ENCODE results near the gene CRCP. TPM values are rescaled to one million over a fixed set of nuclear protein-coding genes. Genes with fewer than 3 reads are reported as not detected.
A peak's percentile ranks its signal among the peaks of the same experiment; 100 is the strongest.
"Not testable (repeated sequence)": the region's sequence is repeated elsewhere in the genome, so short reads cannot be mapped to it uniquely, and the experiment has no call there.

Gene CRCP
- 10 to 100 TPM; 24.5 to 27.2 TPM for total RNA-seq

DNA sequence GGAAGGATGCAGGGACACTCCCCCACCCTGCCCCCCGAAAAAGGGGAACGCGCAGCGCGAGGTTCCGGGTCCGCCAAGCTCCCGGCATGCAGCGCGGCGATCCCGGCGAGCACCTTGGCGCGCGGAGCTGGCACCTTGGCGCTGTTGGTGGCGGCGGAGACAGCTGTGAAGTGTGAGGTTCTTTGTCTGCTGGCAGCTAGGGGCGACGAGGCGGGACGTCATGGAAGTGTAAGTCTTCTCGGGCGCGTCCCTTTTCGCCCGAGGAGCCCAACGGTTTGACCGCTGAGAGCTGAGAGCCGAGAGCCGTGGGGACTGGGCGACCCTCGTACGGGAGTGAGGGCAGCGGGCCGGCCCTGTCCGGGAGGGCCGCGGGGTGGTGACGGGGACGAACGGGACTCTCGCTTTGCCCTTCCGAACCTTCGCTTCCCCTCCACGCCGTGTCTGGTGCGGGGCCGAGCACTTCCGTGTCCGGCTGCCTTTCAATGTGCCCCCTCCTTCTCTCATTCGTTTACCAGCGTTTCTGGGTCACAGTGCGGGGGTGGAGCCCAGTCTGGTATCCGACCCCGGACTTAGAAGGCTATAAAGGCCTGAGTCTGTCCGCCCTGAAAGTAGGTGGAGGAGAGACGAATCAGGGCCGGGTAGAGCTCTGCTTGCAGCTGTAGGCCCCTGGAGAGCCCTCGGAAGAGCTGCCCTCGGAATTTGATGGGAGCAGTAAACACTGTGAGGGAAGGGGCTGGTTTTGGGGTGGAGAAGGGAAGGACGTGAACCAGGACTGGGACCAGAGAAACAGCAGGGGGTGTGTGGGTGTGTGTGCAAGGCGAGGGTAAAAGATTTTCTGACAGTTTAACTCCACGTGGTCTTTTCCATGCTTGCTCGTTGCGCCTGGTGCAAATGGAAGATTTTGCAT, at the start of gene CRCP:
TSS of gene CRCP (plus strand) at position 105 of the 907 bp plus-strand sequence. CDS start at position 221, 116 bp downstream.
- ATAC-seq: peak; percentile 91
- H3K4me3 Mint-ChIP-seq: peak within 1 kb of the TSS; percentile 95
- H3K4me1 Mint-ChIP-seq: peaks cover 39% of the 10 kb centered on the region
- peaks cover 19% of the 10 kb centered on the region for H3K36me3 Mint-ChIP-seq (ENCODE audit: low read depth)
- ChIA-PET POLR2A (interaction anchor here (0.6 to 0.7 kb wide), 3 partner anchors 44 to 418 kb away, joined by 4 to 5 read pairs (median 4); no protein-coding TSS in a partner anchor), CTCF (interaction anchor here (0.7 to 1.4 kb wide), 5 partner anchors 10 to 392 kb away, joined by 3 to 5 read pairs (median 3); no protein-coding TSS in a partner anchor)
- H3K27me3 Mint-ChIP-seq: no peaks in the 10 kb centered on the region
- no peaks in the 10 kb centered on the region for H3K9me3 Mint-ChIP-seq (ENCODE audit: low read depth)
- intact Hi-C loops (cut with DNase I, micrococcal nuclease): loop anchor here (1.0 to 10.0 kb wide), 10 partner anchors 15 to 743 kb away; partner anchors contain the start of genes ASL (in 2 of the 2), TPST1 (in 1 of the 2), VKORC1L1 (in 1 of the 2) and ZNF92 (in 1 of the 2)
- peak within 1 kb of the TSS; percentile 98 for H3K27ac Mint-ChIP-seq
- DNase-seq: peak; percentile 91

DNA sequence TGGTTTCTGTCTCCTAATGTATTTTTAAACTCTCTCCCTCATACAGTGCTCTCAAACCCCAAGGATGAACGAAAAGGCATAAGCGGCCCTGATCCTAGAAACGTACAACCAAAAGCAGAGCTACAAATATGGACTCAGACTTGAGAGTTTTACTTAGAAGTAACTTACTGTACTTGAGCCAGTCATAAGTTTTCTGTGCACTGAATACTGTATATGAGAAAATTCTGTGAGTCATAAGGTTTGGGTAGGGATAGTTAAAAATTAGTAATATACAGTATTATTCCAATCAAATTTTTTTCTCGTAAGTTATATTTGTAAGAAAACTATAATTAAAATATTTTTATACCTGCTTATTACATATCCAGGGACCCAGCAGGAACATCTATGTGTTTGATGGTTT, 44.9 kb upstream of the CRCP start:
- no peaks in the 10 kb centered on the region for H3K36me3 Mint-ChIP-seq (ENCODE audit: low read depth)
- ATAC-seq (no peak), DNase-seq (no peak)
- H3K27ac Mint-ChIP-seq: no peak overlapping the region
- H3K27me3 Mint-ChIP-seq: no peaks in the 10 kb centered on the region
- no peaks in the 10 kb centered on the region for H3K4me1 Mint-ChIP-seq
- intact Hi-C loops (cut with DNase I, micrococcal nuclease): no loop called here
- CTCF ChIA-PET: interaction anchor here (1.0 kb wide), 1 partner anchor 46 kb away, joined by 3 read pairs; no protein-coding TSS in a partner anchor
- no peaks in the 10 kb centered on the region for H3K9me3 Mint-ChIP-seq (ENCODE audit: low read depth)
- H3K4me3 Mint-ChIP-seq: no peak overlapping the region
- POLR2A ChIA-PET: interaction anchor here (0.6 kb wide), 1 partner anchor 96 kb away, joined by 3 read pairs; no protein-coding TSS in a partner anchor

- no peaks in the 10 kb centered on the region for H3K36me3 Mint-ChIP-seq (ENCODE audit: low read depth)
- ChIA-PET CTCF (interaction anchor here (1.0 kb wide), 1 partner anchor 46 kb away, joined by 3 read pairs; no protein-coding TSS in a partner anchor), POLR2A (interaction anchor here (0.6 kb wide), 1 partner anchor 96 kb away, joined by 3 read pairs; no protein-coding TSS in a partner anchor)
- no peaks in the 10 kb centered on the region for H3K9me3 Mint-ChIP-seq (ENCODE audit: low read depth)
- H3K27ac Mint-ChIP-seq: no peak overlapping the region
- ATAC-seq: no peak
- no peaks in the 10 kb centered on the region for H3K27me3 Mint-ChIP-seq
- no peak overlapping the region for H3K4me3 Mint-ChIP-seq
- intact Hi-C loops (cut with DNase I, micrococcal nuclease): no loop called here
- peaks cover under 1% of the 10 kb centered on the region for H3K4me1 Mint-ChIP-seq
- no peak for DNase-seq
Observed at GRCh38 chr7:66070222-66070621, 44.4 kb upstream of the CRCP start.

DNA sequence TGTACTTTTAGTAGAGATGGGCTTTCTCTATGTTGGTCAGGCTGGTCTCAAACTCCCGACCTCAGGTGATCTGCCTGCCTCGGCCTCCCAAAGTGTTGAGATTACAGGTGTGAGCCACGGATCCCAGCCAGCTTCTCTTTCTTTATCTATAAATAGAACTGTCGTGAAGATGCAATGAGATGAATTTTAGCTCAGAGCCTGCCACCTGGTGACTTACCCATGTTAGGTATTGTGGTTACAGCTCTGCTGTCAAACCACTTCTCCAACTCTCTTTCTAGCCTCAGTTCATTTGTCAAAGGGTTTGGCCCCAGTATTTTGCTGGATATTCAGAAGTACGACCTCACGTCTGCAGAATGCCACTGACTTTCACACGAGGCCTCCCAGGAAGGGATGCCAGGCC, 42.4 kb upstream of the CRCP start:
- H3K9me3 Mint-ChIP-seq (ENCODE audit: low read depth); H3K27ac Mint-ChIP-seq; H3K36me3 Mint-ChIP-seq (ENCODE audit: low read depth); ATAC-seq; POLR2A ChIA-PET; H3K27me3 Mint-ChIP-seq; DNase-seq; H3K4me3 Mint-ChIP-seq; intact Hi-C loops (cut with DNase I, micrococcal nuclease): not testable (repeated sequence)
- H3K4me1 Mint-ChIP-seq: peaks cover 13% of the 10 kb centered on the region
- CTCF ChIA-PET: interaction anchor here (0.6 to 1.3 kb wide), 2 partner anchors 12 to 609 kb away, joined by 3 read pairs; no protein-coding TSS in a partner anchor

DNA sequence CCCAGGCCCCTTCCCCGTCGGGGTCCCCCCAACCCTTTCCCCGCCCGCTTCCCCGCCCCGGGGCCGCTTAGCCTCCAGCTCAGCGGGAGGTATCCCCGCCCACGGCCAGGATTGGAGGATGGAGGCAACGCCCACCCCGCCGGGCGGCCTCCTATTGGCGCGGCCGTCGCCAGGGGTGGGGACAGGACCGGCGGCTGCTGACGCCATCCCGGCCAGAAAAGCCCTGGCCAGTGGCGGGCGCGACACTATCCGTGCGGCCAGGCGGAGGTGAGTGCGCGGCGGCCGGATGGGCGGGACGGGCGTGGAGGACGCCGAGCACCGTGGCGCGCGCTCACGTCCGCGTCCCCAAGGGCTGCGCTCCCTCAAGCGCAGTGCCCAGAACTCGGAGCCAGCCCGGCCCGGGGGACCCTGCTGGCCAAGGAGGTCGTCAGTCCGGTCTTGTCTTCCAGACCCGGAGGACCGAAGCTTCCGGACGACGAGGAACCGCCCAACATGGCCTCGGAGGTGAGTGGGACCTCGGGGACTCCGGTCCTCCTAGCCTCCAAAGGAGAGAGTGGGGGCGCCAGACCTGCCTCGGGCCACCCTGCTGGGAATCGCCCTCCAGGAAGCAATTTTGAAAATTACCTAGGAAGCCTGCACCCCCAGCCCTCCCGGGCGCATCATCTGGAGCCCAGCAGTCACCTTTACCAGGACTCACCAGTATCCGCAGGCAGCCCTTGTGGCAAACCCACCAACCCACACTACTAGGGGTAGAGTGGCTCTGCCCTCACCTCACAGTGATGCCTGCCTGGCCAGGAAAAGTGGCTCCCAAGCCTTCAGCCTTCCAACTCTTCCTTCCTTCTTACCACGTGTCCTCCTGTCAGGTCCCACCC, 38.8 kb upstream of the CRCP start, which contains the start of gene ASL:
TSS of gene ASL (plus strand) at position 230 of the 872 bp plus-strand sequence. CDS start at position 493, 263 bp downstream.
- intact Hi-C loops (cut with DNase I, micrococcal nuclease): loop anchor here (1.0 to 5.0 kb wide), 12 partner anchors 24 to 921 kb away; partner anchors contain the start of genes GUSB (in 2 of the 2), CRCP (in 1 of the 2), RABGEF1 (in 1 of the 2) and SBDS (in 1 of the 2)
- Mint-ChIP-seq H3K27ac (no peak within 1 kb of the TSS), H3K9me3 (ENCODE audit: low read depth) (no peaks in the 10 kb centered on the region), H3K4me1 (peaks cover 15% of the 10 kb centered on the region), H3K4me3 (peak within 1 kb of the TSS; percentile 63), H3K27me3 (no peaks in the 10 kb centered on the region), H3K36me3 (ENCODE audit: low read depth) (no peaks in the 10 kb centered on the region)
- ChIA-PET POLR2A (no interaction called here), CTCF (no interaction called here)
- DNase-seq: peak; percentile 94
- ATAC-seq: peak; percentile 99

DNA sequence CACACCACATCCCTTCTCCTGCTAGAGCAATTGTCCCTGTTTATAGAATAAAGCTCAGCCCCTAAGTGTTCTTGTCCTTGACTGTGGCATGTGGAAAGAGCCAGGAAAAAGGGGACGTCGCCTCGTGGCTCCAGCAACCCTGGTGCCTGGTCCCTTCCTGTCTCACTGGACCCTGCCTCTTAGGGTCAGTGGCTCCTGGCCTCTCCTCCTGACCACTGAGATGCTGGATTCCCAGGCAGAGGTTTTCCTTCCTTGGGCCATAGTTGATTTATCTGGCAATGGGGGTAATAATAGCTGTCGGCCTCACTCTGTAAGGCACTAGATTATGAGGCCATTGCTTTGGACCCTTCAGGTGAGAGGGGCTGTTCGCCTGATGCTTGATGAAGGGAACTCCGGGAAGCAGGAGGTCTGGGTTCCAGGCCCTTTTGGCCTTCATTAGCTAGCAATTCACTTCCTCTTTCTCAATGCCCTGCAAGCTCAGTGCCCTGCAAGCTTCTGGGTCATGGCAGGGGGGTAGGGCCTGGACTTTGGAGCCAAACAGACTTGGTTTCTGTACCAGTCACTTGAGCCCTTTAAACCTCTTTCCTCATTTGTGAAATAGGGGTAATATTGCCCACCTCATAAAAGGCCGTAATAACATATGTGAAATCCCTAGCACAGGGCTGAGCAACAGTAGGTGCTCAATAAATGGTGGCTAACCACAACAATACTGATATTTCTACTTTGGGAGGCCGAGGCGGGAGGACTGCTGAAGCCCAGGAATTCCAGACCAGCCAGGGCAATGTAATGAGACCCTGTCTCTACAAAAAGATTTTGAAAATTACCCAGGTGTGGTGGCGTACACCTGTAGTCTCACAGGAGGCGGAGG, 38.0 kb upstream of the CRCP start:
- peaks cover 15% of the 10 kb centered on the region for H3K4me1 Mint-ChIP-seq
- H3K27me3 Mint-ChIP-seq: no peaks in the 10 kb centered on the region
- H3K4me3 Mint-ChIP-seq: peak overlapping the region; percentile 63
- ChIA-PET CTCF (interaction anchor here (0.8 kb wide), 1 partner anchor 10 kb away, joined by 3 read pairs; no protein-coding TSS in a partner anchor), POLR2A (no interaction called here)
- intact Hi-C loops (cut with DNase I, micrococcal nuclease): loop anchor here (5.0 kb wide), 2 partner anchors 94 to 921 kb away; partner anchors contain the start of genes GUSB (in 1 of the 2), SBDS (in 1 of the 2) and TYW1 (in 1 of the 2)
- H3K36me3 Mint-ChIP-seq (ENCODE audit: low read depth): no peaks in the 10 kb centered on the region
- no peaks in the 10 kb centered on the region for H3K9me3 Mint-ChIP-seq (ENCODE audit: low read depth)
- no peak overlapping the region for H3K27ac Mint-ChIP-seq
- ATAC-seq: no peak
- DNase-seq: no peak

DNA sequence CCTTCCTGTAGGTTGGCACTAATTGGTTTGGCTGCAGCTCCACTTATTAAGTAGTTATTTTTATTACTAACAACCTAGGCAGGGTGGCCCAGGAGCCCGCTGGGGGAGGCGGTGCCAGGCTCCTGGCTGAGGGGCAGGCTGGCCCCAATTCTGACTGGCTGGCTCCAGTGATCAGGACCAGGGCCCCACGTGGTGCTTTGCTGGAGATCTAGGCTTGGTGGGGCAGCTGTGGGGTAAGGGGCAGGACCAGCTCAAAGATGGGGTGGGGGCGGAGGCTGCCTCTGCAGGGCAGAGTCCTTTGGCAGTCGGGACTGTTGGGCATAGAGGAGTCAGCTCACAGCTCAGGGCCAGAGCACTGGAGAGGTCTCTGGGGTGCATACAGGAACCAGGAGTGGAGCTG, 36.6 kb upstream of the CRCP start:
- Mint-ChIP-seq H3K9me3 (ENCODE audit: low read depth) (no peaks in the 10 kb centered on the region), H3K36me3 (ENCODE audit: low read depth) (peaks cover 2% of the 10 kb centered on the region), H3K27me3 (no peaks in the 10 kb centered on the region), H3K27ac (no peak overlapping the region), H3K4me1 (peaks cover 15% of the 10 kb centered on the region), H3K4me3 (no peak overlapping the region)
- ChIA-PET CTCF (no interaction called here), POLR2A (no interaction called here)
- intact Hi-C loops (cut with DNase I, micrococcal nuclease): loop anchor here (5.0 kb wide), 2 partner anchors 96 to 919 kb away; partner anchors contain the start of genes GUSB (in 1 of the 2), SBDS (in 1 of the 2) and TYW1 (in 1 of the 2)
- no peak for DNase-seq
- no peak for ATAC-seq

DNA sequence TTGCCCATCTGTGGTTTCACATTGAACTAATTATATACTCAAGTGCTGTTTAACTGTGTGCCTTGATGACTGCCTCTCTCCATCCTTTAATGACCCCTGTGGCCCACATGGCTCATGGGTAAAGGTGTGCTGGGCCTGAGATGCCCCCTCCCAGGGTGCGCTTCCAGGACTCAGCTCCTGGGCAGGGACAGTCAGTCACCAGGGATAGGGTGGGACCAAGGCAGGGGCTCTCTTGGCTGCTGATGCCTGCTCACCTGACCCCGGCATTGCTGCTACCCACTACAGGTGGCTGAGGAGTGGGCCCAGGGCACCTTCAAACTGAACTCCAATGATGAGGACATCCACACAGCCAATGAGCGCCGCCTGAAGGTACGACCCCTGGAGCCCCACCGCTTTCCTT, 32.6 kb upstream of the CRCP start:
- POLR2A ChIA-PET: no interaction called here
- H3K27me3 Mint-ChIP-seq: no peaks in the 10 kb centered on the region
- ATAC-seq (no peak), DNase-seq (no peak)
- no peaks in the 10 kb centered on the region for H3K9me3 Mint-ChIP-seq (ENCODE audit: low read depth)
- CTCF ChIA-PET: no interaction called here
- no peak overlapping the region for H3K27ac Mint-ChIP-seq
- H3K4me3 Mint-ChIP-seq: no peak overlapping the region
- peaks cover 4% of the 10 kb centered on the region for H3K4me1 Mint-ChIP-seq
- intact Hi-C loops (cut with DNase I, micrococcal nuclease): no loop called here
- H3K36me3 Mint-ChIP-seq (ENCODE audit: low read depth): peaks cover 3% of the 10 kb centered on the region

- Mint-ChIP-seq H3K36me3 (ENCODE audit: low read depth) (peaks cover 3% of the 10 kb centered on the region), H3K4me3 (no peak overlapping the region), H3K4me1 (no peaks in the 10 kb centered on the region), H3K9me3 (ENCODE audit: low read depth) (no peaks in the 10 kb centered on the region), H3K27ac (no peak overlapping the region), H3K27me3 (no peaks in the 10 kb centered on the region)
- ChIA-PET POLR2A (no interaction called here), CTCF (no interaction called here)
- no peak for ATAC-seq
- intact Hi-C loops (cut with DNase I, micrococcal nuclease): no loop called here
- DNase-seq: no peak
Observed at GRCh38 chr7:66082886-66083415, 31.7 kb upstream of the CRCP start.

DNA sequence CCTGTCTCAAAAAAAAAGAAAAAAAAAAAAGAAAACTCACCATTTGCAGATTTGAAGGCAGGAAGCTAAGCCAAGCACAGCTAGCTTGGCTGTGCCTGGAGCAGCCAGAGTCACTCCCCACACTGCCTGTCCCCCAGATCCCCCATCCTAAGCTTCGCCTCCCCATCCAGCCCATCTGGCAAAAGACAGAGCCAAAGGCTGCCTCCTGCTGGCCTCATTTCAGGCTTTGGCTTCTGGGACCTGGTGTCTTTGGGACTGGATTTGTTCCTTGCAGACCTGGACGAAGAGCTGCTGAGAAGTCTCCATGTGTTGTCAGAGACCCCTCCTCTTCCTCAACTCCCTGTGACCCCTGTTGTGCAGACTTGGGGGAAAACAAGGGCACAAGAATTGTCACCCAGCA, 31.0 kb upstream of the CRCP start:
- ChIA-PET CTCF (interaction anchor here (0.6 to 0.7 kb wide), 2 partner anchors 11 to 1040 kb away, joined by 3 to 4 read pairs; no protein-coding TSS in a partner anchor), POLR2A (interaction anchor here (0.5 kb wide), 1 partner anchor 464 kb away, joined by 3 read pairs; no protein-coding TSS in a partner anchor)
- no peak for ATAC-seq

More for the DNA sequence above, 31.0 kb upstream of the CRCP start:
- Mint-ChIP-seq H3K9me3 (ENCODE audit: low read depth) (no peaks in the 10 kb centered on the region), H3K27ac (no peak overlapping the region), H3K36me3 (ENCODE audit: low read depth) (peaks cover 3% of the 10 kb centered on the region), H3K4me3 (no peak overlapping the region), H3K4me1 (no peaks in the 10 kb centered on the region), H3K27me3 (no peaks in the 10 kb centered on the region)
- no peak for DNase-seq
- intact Hi-C loops (cut with DNase I, micrococcal nuclease): no loop called here

All from activated CD4-positive, alpha-beta T cell treated with anti-CD3 and anti-CD28 coated beads for 36 hours (primary cell).